ENCODE measurements around the gene SULF2. TPM values are rescaled to one million over a fixed set of nuclear protein-coding genes. Genes with fewer than 3 reads are reported as not detected.

The SULF2 gene
- total RNA-seq, 1 experiment from 2014 or later: 13.0 TPM

DNA sequence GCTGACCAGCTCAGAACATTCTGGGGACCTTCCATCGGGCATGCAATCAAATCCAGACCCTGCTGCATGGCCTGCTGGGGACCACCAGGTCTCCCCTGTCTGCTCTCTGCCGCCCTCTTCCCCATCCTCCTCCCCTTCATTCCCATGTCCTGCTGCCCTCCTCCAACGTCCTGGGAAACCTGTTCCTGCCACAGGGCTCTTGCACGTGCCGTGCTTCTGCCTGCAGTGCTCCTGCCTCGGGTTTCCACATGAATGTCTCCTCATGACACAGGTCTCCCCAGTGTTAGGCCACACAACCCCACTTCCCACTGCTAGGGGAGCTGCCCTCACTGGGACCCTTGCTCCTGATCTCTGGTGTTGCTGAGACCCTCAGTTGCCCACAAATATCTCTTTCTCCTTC lies 37.2 kb downstream of the SULF2 start:
- no peaks in the 10 kb centered on the region for H3K9me3 ChIP-seq (ENCODE audit: control insufficient read depth in 1 of 2, insufficient read depth in 1 of 2, low read depth in 1 of 2, low read length in 2 of 2)
- no peak for DNase-seq (ENCODE audit: low read depth, low spot score)
- H3K4me3 ChIP-seq (replicated peaks in 1 of 2; ENCODE audit: low read depth in 1 of 2, low read length in 2 of 2): no peak overlapping the region
- ChIA-PET CTCF (no interaction called here), POLR2A (no interaction called here), RAD21 (ENCODE audit: low non-redundant PET in 1 of 2, low total read pairs in 2 of 2, uncharacterized antibody in 2 of 2, unreplicated experiment in 2 of 2) (no interaction called here)
- H4K20me1 ChIP-seq (ENCODE audit: insufficient read depth): no peaks in the 10 kb centered on the region
- no peak overlapping the region for H3K27ac ChIP-seq (ENCODE audit: low read depth, low read length)
- no peak for ATAC-seq
- H3K9me2 ChIP-seq (ENCODE audit: insufficient read depth): no peaks in the 10 kb centered on the region
- no peak overlapping the region for H2AFZ ChIP-seq (ENCODE audit: low read depth, low read length, poor library complexity, severe bottlenecking)
- TF ChIP-seq ZNF274 (IDR thresholded peaks at IDR 0.05; ENCODE audit: low read depth, low read length) (no peak), ZFX (IDR thresholded peaks at IDR 0.05) (no peak), POLR2AphosphoS5 (IDR thresholded peaks at IDR 0.05; ENCODE audit: low read depth, low read length) (no peak)
- TF ChIP-seq, protein P1, sequence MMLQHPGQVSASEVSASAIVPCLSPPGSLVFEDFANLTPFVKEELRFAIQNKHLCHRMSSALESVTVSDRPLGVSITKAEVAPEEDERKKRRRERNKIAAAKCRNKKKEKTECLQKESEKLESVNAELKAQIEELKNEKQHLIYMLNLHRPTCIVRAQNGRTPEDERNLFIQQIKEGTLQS (IDR thresholded peaks at IDR 0.05): no peak
- no TSS peak for BruUV-seq (replicated peaks)
- H3K4me1 ChIP-seq (ENCODE audit: control insufficient read depth in 1 of 2, insufficient read depth in 2 of 2, low read length in 2 of 2): no peaks in the 10 kb centered on the region
- H3K4me2 ChIP-seq (ENCODE audit: low read length): no peak overlapping the region
- intact Hi-C loops (cut with micrococcal nuclease): no loop called here
- no peaks in the 10 kb centered on the region for H3K27me3 ChIP-seq (ENCODE audit: insufficient read depth, low read length)
- no peaks in the 10 kb centered on the region for H3K36me3 ChIP-seq (ENCODE audit: control insufficient read depth in 1 of 2, insufficient read depth in 2 of 2, low read length in 2 of 2)
- no peak overlapping the region for H3K9ac ChIP-seq (ENCODE audit: low read length)
- no peaks in the 10 kb centered on the region for H3K79me2 ChIP-seq (ENCODE audit: insufficient read depth, low read length)

DNA sequence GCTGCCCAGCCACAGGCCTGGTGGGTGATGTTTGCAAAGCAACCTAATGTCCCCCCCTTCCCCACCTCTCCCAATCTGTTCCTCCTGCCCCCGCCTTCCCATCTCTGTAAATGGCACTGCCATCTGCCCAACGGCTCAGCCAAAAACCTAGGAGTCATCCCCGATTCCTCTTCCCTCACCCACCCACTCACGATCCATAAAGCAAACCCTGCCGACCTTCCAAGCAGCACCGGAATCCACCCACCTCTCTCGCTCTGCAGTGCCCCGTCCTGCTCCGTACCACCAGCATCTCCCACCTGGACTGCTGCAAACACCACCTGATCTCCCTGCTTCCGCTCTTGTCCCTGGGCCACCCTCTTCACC lies 37.6 kb downstream of the SULF2 start:
- CTCF ChIA-PET: no interaction called here
- RAD21 ChIA-PET (ENCODE audit: low non-redundant PET in 1 of 2, low total read pairs in 2 of 2, uncharacterized antibody in 2 of 2, unreplicated experiment in 2 of 2): no interaction called here
- Histone ChIP-seq H3K4me2 (ENCODE audit: low read length) (no peak overlapping the region), H3K27me3 (ENCODE audit: insufficient read depth, low read length) (no peaks in the 10 kb centered on the region), H3K27ac (ENCODE audit: low read depth, low read length) (no peak overlapping the region), H3K36me3 (ENCODE audit: control insufficient read depth in 1 of 2, insufficient read depth in 2 of 2, low read length in 2 of 2) (no peaks in the 10 kb centered on the region), H3K4me3 (replicated peaks in 1 of 2; ENCODE audit: low read depth in 1 of 2, low read length in 2 of 2) (no peak overlapping the region), H3K9me2 (ENCODE audit: insufficient read depth) (no peaks in the 10 kb centered on the region), H3K9ac (ENCODE audit: low read length) (no peak overlapping the region), H3K4me1 (ENCODE audit: control insufficient read depth in 1 of 2, insufficient read depth in 2 of 2, low read length in 2 of 2) (no peaks in the 10 kb centered on the region), H2AFZ (ENCODE audit: low read depth, low read length, poor library complexity, severe bottlenecking) (no peak overlapping the region), H3K79me2 (ENCODE audit: insufficient read depth, low read length) (no peaks in the 10 kb centered on the region), H3K9me3 (ENCODE audit: control insufficient read depth in 1 of 2, insufficient read depth in 1 of 2, low read depth in 1 of 2, low read length in 2 of 2) (no peaks in the 10 kb centered on the region), H4K20me1 (ENCODE audit: insufficient read depth) (no peaks in the 10 kb centered on the region)
- BruUV-seq (replicated peaks): no TSS peak
- ATAC-seq (no peak), DNase-seq (ENCODE audit: low read depth, low spot score) (no peak)
- TF ChIP-seq SP1 (IDR thresholded peaks at IDR 0.05; ENCODE audit: low read depth) (no peak), CBX3 (IDR thresholded peaks at IDR 0.05; ENCODE audit: low read depth) (no peak), RAD21 (IDR thresholded peaks at IDR 0.05; ENCODE audit: low read depth) (no peak), ZFX (IDR thresholded peaks at IDR 0.05) (no peak), EGR1 (IDR thresholded peaks at IDR 0.05; ENCODE audit: low read depth) (no peak), POLR2AphosphoS5 (IDR thresholded peaks at IDR 0.05; ENCODE audit: low read depth, low read length) (no peak), EZH2 (IDR thresholded peaks at IDR 0.05) (no peak), YY1 (IDR thresholded peaks at IDR 0.05; ENCODE audit: extremely low read depth, insufficient replicate concordance, low read depth, low read length) (no peak), CEBPB (IDR thresholded peaks at IDR 0.05; ENCODE audit: low read depth) (no peak), ELF1 (IDR thresholded peaks at IDR 0.05; ENCODE audit: borderline replicate concordance, low read depth) (no peak), FOSL1 (IDR thresholded peaks at IDR 0.05; ENCODE audit: low read depth) (no peak)
- TF ChIP-seq, protein P2, sequence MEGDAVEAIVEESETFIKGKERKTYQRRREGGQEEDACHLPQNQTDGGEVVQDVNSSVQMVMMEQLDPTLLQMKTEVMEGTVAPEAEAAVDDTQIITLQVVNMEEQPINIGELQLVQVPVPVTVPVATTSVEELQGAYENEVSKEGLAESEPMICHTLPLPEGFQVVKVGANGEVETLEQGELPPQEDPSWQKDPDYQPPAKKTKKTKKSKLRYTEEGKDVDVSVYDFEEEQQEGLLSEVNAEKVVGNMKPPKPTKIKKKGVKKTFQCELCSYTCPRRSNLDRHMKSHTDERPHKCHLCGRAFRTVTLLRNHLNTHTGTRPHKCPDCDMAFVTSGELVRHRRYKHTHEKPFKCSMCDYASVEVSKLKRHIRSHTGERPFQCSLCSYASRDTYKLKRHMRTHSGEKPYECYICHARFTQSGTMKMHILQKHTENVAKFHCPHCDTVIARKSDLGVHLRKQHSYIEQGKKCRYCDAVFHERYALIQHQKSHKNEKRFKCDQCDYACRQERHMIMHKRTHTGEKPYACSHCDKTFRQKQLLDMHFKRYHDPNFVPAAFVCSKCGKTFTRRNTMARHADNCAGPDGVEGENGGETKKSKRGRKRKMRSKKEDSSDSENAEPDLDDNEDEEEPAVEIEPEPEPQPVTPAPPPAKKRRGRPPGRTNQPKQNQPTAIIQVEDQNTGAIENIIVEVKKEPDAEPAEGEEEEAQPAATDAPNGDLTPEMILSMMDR (IDR thresholded peaks at IDR 0.05 in 2 of 3, conservative IDR thresholded peaks at IDR 0.05 in 1 of 3; ENCODE audit: borderline replicate concordance in 1 of 3, insufficient read depth in 1 of 3, low read depth in 2 of 3, low read length in 2 of 3): no peak
- TF ChIP-seq, protein P3, sequence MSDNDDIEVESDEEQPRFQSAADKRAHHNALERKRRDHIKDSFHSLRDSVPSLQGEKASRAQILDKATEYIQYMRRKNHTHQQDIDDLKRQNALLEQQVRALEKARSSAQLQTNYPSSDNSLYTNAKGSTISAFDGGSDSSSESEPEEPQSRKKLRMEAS (IDR thresholded peaks at IDR 0.05): no peak
- TF ChIP-seq, protein P4, sequence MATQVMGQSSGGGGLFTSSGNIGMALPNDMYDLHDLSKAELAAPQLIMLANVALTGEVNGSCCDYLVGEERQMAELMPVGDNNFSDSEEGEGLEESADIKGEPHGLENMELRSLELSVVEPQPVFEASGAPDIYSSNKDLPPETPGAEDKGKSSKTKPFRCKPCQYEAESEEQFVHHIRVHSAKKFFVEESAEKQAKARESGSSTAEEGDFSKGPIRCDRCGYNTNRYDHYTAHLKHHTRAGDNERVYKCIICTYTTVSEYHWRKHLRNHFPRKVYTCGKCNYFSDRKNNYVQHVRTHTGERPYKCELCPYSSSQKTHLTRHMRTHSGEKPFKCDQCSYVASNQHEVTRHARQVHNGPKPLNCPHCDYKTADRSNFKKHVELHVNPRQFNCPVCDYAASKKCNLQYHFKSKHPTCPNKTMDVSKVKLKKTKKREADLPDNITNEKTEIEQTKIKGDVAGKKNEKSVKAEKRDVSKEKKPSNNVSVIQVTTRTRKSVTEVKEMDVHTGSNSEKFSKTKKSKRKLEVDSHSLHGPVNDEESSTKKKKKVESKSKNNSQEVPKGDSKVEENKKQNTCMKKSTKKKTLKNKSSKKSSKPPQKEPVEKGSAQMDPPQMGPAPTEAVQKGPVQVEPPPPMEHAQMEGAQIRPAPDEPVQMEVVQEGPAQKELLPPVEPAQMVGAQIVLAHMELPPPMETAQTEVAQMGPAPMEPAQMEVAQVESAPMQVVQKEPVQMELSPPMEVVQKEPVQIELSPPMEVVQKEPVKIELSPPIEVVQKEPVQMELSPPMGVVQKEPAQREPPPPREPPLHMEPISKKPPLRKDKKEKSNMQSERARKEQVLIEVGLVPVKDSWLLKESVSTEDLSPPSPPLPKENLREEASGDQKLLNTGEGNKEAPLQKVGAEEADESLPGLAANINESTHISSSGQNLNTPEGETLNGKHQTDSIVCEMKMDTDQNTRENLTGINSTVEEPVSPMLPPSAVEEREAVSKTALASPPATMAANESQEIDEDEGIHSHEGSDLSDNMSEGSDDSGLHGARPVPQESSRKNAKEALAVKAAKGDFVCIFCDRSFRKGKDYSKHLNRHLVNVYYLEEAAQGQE (IDR thresholded peaks at IDR 0.05; ENCODE audit: low read depth): no peak
- TF ChIP-seq, protein P1 (IDR thresholded peaks at IDR 0.05): no peak
- intact Hi-C loops (cut with micrococcal nuclease): no loop called here
- POLR2A ChIA-PET: no interaction called here
